ENCODE measurements around the gene DACT3.

DACT3 gene

DNA sequence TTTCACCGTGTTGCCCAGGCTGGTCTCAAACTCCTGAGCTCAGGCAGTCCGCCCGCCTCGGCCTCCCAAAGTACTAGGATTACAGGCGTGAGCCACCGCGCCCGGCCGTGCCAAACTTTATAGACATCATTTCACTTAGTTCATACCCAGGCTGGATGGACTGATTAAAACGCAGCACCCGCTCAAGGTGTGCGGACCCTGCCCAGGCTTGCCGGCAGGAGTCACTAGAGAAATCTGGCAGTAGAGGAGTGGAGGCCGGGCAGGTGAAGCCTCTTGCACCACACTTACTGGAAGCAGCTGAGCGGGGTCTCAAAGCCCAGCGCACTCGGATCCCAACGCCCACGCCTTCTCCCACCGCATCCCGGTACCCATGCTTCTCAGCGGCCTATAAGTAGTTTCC is 47.5 kb downstream of the DACT3 start:
- no peak overlapping the region for H3K27ac ChIP-seq (ENCODE audit: poor library complexity, severe bottlenecking)
- H3K36me3 ChIP-seq (ENCODE audit: low read depth): peaks cover 10% of the 10 kb centered on the region
- H3K4me1 ChIP-seq (ENCODE audit: insufficient read depth, poor library complexity, severe bottlenecking): no peaks in the 10 kb centered on the region
- H3K9me3 ChIP-seq (ENCODE audit: severe bottlenecking): no peaks in the 10 kb centered on the region
- TF ChIP-seq, protein P1, sequence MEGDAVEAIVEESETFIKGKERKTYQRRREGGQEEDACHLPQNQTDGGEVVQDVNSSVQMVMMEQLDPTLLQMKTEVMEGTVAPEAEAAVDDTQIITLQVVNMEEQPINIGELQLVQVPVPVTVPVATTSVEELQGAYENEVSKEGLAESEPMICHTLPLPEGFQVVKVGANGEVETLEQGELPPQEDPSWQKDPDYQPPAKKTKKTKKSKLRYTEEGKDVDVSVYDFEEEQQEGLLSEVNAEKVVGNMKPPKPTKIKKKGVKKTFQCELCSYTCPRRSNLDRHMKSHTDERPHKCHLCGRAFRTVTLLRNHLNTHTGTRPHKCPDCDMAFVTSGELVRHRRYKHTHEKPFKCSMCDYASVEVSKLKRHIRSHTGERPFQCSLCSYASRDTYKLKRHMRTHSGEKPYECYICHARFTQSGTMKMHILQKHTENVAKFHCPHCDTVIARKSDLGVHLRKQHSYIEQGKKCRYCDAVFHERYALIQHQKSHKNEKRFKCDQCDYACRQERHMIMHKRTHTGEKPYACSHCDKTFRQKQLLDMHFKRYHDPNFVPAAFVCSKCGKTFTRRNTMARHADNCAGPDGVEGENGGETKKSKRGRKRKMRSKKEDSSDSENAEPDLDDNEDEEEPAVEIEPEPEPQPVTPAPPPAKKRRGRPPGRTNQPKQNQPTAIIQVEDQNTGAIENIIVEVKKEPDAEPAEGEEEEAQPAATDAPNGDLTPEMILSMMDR (IDR thresholded peaks at IDR 0.05; ENCODE audit: poor library complexity, severe bottlenecking): no peak
- DNase-seq (ENCODE audit: low spot score) (no peak), ATAC-seq (ENCODE audit: low read depth) (no peak)
- H3K27me3 ChIP-seq (ENCODE audit: insufficient read depth, poor library complexity, severe bottlenecking): no peaks in the 10 kb centered on the region
- H3K4me3 ChIP-seq (ENCODE audit: severe bottlenecking): no peak overlapping the region

DNA sequence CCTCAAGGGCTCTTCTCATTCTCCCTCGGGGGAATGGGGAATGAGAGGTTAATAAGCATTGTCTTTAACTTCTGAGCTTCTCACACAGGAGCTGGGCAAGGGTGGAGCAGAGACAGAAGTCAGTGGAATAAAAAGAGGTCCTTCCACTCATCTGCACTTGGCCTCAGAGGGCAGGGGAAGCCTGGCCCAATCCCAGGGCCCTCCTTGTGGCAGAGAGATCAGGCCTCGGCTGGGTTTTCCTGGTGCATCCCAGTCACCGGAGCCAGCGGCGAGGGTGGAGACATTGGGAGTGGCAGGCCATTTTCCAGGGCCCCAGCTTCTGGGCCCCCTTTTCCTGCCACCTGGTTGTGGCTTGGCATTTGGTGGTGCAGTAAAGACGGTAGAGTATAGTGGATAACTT is 49.2 kb downstream of the DACT3 start:
- no peak for ATAC-seq (ENCODE audit: low read depth)
- TF ChIP-seq, protein P1 (IDR thresholded peaks at IDR 0.05; ENCODE audit: poor library complexity, severe bottlenecking): no peak

DNA sequence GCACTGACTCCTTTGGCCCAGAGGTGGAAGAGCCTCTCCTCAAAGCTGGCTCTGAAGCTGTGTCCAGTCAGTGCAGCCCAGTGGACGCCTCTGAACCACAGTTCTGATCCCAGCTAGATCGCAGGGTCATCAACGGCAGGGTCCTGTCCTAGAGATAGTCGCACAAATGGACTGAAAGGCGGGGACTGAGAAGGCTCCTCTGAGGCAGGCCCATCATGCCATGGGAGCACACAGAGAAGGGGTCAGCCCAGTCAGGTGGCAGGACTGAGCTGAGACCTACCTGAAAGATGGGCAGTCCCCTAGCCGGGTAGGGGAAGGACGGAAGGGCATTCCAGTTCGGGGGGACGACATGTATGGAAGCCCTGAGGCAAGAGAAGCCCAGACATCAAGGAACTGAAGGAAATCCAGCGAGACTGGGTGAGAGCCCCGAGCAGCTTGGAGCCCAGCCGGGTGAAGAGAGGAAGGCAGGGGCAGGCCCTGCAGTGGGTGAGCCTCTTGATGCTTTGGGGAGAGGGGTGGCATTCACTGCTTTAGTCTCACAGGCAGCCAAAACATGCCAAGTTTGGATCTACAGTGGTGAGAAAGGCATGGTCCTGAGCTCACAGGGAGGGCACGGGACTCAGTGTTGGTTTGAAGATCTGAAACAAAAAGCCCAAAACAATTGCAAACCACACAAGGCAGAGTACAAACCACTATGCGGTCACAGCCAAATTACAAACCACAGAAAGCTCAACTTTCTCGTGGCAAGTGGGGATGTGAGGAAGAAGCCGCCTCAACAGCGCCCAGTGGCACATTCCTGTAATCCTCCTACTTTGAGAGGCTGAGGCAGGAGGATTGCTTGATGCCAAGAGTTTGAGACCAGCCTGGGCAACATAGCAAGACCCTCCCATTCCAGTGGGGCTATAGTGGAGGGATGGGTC is 49.9 kb downstream of the DACT3 start:
- Histone ChIP-seq H3K27ac (ENCODE audit: poor library complexity, severe bottlenecking) (no peak overlapping the region), H3K27me3 (ENCODE audit: insufficient read depth, poor library complexity, severe bottlenecking) (no peaks in the 10 kb centered on the region), H3K9me3 (ENCODE audit: severe bottlenecking) (no peaks in the 10 kb centered on the region), H3K4me1 (ENCODE audit: insufficient read depth, poor library complexity, severe bottlenecking) (no peaks in the 10 kb centered on the region), H3K36me3 (ENCODE audit: low read depth) (peaks cover 34% of the 10 kb centered on the region), H3K4me3 (ENCODE audit: severe bottlenecking) (no peak overlapping the region)
- TF ChIP-seq, protein P1 (IDR thresholded peaks at IDR 0.05; ENCODE audit: poor library complexity, severe bottlenecking): no peak
- DNase-seq (ENCODE audit: low spot score) (no peak), ATAC-seq (ENCODE audit: low read depth) (peak; percentile 6; the same call in 1 of the 3 replicates)

More for the DNA sequence above, 49.2 kb downstream of the DACT3 start:
- no peaks in the 10 kb centered on the region for H3K9me3 ChIP-seq (ENCODE audit: severe bottlenecking)
- no peak for DNase-seq (ENCODE audit: low spot score)
- H3K36me3 ChIP-seq (ENCODE audit: low read depth): peaks cover 27% of the 10 kb centered on the region
- no peak overlapping the region for H3K27ac ChIP-seq (ENCODE audit: poor library complexity, severe bottlenecking)
- H3K27me3 ChIP-seq (ENCODE audit: insufficient read depth, poor library complexity, severe bottlenecking): no peaks in the 10 kb centered on the region
- H3K4me3 ChIP-seq (ENCODE audit: severe bottlenecking): no peak overlapping the region
- H3K4me1 ChIP-seq (ENCODE audit: insufficient read depth, poor library complexity, severe bottlenecking): no peaks in the 10 kb centered on the region

DNA sequence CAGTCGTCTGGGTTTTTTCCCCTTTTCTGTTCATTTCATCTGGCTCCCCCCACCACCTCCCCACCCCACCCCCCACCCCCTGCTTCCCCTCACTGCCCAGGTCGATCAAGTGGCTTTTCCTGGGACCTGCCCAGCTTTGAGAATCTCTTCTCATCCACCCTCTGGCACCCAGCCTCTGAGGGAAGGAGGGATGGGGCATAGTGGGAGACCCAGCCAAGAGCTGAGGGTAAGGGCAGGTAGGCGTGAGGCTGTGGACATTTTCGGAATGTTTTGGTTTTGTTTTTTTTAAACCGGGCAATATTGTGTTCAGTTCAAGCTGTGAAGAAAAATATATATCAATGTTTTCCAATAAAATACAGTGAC is 50.6 kb downstream of the DACT3 start:
- H3K9me3 ChIP-seq (ENCODE audit: severe bottlenecking): no peaks in the 10 kb centered on the region
- no peaks in the 10 kb centered on the region for H3K4me1 ChIP-seq (ENCODE audit: insufficient read depth, poor library complexity, severe bottlenecking)
- no peak overlapping the region for H3K4me3 ChIP-seq (ENCODE audit: severe bottlenecking)
- no peak overlapping the region for H3K27ac ChIP-seq (ENCODE audit: poor library complexity, severe bottlenecking)
- TF ChIP-seq, protein P1 (IDR thresholded peaks at IDR 0.05; ENCODE audit: poor library complexity, severe bottlenecking): no peak
- no peaks in the 10 kb centered on the region for H3K27me3 ChIP-seq (ENCODE audit: insufficient read depth, poor library complexity, severe bottlenecking)
- ATAC-seq (ENCODE audit: low read depth): no peak
- no peak for DNase-seq (ENCODE audit: low spot score)
- peaks cover 41% of the 10 kb centered on the region for H3K36me3 ChIP-seq (ENCODE audit: low read depth)

Measured in RWPE2 (cell line).